Measurements from ENCODE around the gene DISC1.

DNA sequence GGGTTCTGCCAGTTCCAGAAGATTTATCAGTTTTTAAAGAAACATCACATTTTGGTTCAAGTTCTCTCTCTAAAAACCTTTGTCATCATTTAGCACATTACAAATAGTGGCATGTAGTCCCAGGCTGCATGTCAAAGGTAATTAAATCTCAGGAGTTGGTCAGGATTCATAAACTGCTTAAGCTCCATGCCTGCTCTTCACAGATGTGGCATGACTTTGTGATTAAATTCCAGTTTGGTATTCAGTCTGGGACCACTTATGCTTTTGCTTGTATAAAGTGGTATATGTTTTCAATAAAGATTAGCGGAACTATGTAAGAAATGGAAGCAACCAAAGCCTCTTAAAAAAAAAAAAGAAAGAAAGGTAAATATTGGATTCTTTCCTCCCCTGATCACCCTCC lies 408.0 kb downstream of the DISC1 start:
- TF ChIP-seq, protein P1, sequence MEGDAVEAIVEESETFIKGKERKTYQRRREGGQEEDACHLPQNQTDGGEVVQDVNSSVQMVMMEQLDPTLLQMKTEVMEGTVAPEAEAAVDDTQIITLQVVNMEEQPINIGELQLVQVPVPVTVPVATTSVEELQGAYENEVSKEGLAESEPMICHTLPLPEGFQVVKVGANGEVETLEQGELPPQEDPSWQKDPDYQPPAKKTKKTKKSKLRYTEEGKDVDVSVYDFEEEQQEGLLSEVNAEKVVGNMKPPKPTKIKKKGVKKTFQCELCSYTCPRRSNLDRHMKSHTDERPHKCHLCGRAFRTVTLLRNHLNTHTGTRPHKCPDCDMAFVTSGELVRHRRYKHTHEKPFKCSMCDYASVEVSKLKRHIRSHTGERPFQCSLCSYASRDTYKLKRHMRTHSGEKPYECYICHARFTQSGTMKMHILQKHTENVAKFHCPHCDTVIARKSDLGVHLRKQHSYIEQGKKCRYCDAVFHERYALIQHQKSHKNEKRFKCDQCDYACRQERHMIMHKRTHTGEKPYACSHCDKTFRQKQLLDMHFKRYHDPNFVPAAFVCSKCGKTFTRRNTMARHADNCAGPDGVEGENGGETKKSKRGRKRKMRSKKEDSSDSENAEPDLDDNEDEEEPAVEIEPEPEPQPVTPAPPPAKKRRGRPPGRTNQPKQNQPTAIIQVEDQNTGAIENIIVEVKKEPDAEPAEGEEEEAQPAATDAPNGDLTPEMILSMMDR (IDR thresholded peaks at IDR 0.05) = no peak
- no peak for TF ChIP-seq EZH2 (IDR thresholded peaks at IDR 0.05; ENCODE audit: borderline replicate concordance, insufficient read depth, low read depth, low read length, poor library complexity, severe bottlenecking)
